PC-9 (cell line): ENCODE measurements around the gene BIRC2. TPM values are rescaled to one million over a fixed set of nuclear protein-coding genes. Genes with fewer than 3 reads are reported as not detected.

Experiments used
- BruUV-seq: library from RNA; stranded (reverse); fragments of 400-500 nt; replicated peaks from 2 replicates; lab custom pipeline; 2021; lab: Mats Ljungman, UMichigan
- CTCF ChIA-PET: fragments of 300-600 bp; sonication (Branson Sonifier 250); formaldehyde crosslinking; loops from one replicate; lab custom pipeline; 2022; ENCODE audit warnings: antibody characterized with exemption; lab: Charles Lee
- POLR2A ChIA-PET: fragments of 300-600 bp; sonication (Branson Sonifier 250); formaldehyde crosslinking; loops from one replicate; lab custom pipeline; 2022; ENCODE audit warnings: antibody characterized with exemption; ENCODE audit not compliant: unreplicated experiment; lab: Charles Lee
- DNase-seq, 2 experiments: peaks; one replicate each; pipeline versions ENCODE4 v3.0.0 to v3.0.0-alpha.2; 2015 to 2022; ENCODE audit warnings: mixed read lengths in 1 of 2
- H2AFZ ChIP-seq: fragments of 200-600 bp; sonication (generic); 2 replicates; pipeline ENCODE4 v1.8.1; 2017; ENCODE audit warnings: antibody characterized with exemption
- H3F3A ChIP-seq: fragments of 200-600 bp; sonication (generic); 2 replicates; pipeline ENCODE4 v1.8.1; 2017; ENCODE audit warnings: antibody characterized with exemption, mild to moderate bottlenecking, low read depth; ENCODE audit not compliant: insufficient read depth
- H3K27ac ChIP-seq: fragments of 200-600 bp; sonication (generic); 2 replicates; pipeline ENCODE4 v1.6.1; 2016; ENCODE audit warnings: mixed run types
- H3K27me3 ChIP-seq: fragments of 200-600 bp; sonication (generic); 2 replicates; pipeline ENCODE4 v1.6.1; 2016; ENCODE audit warnings: low read depth, mixed run types; ENCODE audit not compliant: insufficient read depth
- H3K36me3 ChIP-seq: fragments of 200-600 bp; sonication (generic); 2 replicates; pipeline ENCODE4 v1.6.1; 2016; ENCODE audit warnings: low read depth, mixed run types
- H3K4me1 ChIP-seq: fragments of 200-600 bp; sonication (generic); replicated peaks from 2 replicates; pipeline ENCODE4 v1.6.1; 2016; ENCODE audit warnings: mixed run types; ENCODE audit not compliant: insufficient read depth
- H3K4me2 ChIP-seq: fragments of 200-600 bp; sonication (generic); 2 replicates; pipeline ENCODE4 v1.6.1; 2017; ENCODE audit warnings: mixed run types
- H3K4me3 ChIP-seq: fragments of 200-600 bp; sonication (generic); 2 replicates; pipeline ENCODE4 v1.6.1; 2016; ENCODE audit warnings: mixed run types
- H3K79me2 ChIP-seq: fragments of 200-600 bp; sonication (generic); 2 replicates; pipeline ENCODE4 v1.6.1; 2017; ENCODE audit warnings: low read depth, mixed run types
- H3K9me2 ChIP-seq: fragments of 200-600 bp; sonication (generic); 2 replicates; pipeline ENCODE4 v1.8.1; 2017; ENCODE audit warnings: mild to moderate bottlenecking; ENCODE audit not compliant: insufficient read depth
- H3K9me3 ChIP-seq: fragments of 200-600 bp; sonication (generic); 2 replicates; pipeline ENCODE4 v1.8.1; 2016; ENCODE audit warnings: low read depth; ENCODE audit not compliant: insufficient read depth
- H4K20me1 ChIP-seq: fragments of 200-600 bp; sonication (generic); 2 replicates; pipeline ENCODE4 v1.8.1; 2017; ENCODE audit not compliant: insufficient read depth
- CTCF ChIP-seq: fragments of 200-600 bp; sonication (generic); conservative IDR thresholded peaks from 2 replicates; pipeline ENCODE4 v1.6.1; 2017; ENCODE audit warnings: mixed run types, antibody characterized with exemption, mild to moderate bottlenecking, moderate library complexity
- EZH2 ChIP-seq: fragments of 200-600 bp; sonication (generic); IDR thresholded peaks from 2 replicates; pipeline ENCODE4 v1.8.0; 2017; ENCODE audit warnings: antibody characterized with exemption, low read depth
- intact Hi-C: fragments of 100-400 bp; cut with micrococcal nuclease; formaldehyde crosslinking; loops from one replicate; pipeline ENCODE4 v1.10.0; 2022; ENCODE audit not compliant: unreplicated experiment
- total RNA-seq: library from RNA; stranded (reverse); gene quantifications from 2 replicates; pipeline ENCODE4 v1.2.3, GENCODE V29; 2021

BIRC2 gene
- total RNA-seq, 1 experiment from 2014 or later = 33.7 TPM

DNA sequence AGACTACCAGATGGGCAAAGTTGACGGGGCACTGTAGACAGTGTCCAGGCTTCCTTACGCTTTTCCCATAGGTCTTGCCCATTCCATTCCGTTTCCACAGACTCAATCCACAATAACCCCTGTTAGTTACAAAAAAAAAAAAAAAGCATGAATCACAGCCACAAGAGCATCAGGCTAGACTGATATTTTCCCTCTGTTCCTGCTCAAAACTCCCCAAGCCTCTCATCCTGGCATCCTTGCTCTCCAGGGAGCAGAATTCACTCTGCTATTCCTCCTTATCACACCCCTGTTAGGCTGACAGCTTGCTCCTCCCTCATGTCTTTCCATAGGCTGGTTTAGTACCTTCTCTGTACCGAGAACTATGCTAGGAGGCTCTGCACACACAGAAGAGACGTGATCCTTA, 63.4 kb downstream of the BIRC2 start:
- no peak overlapping the region for H3K4me2 ChIP-seq
- H3K36me3 ChIP-seq = no peaks in the 10 kb centered on the region
- ChIA-PET CTCF (no interaction called here), POLR2A (interaction anchor here (0.5 kb wide), 1 partner anchor 44 kb away, joined by 6 read pairs; no protein-coding TSS in a partner anchor)
- no peak for DNase-seq
- no TSS peak for BruUV-seq
- no peak overlapping the region for H3K27ac ChIP-seq
- H3F3A ChIP-seq = peaks cover 4% of the 10 kb centered on the region
- no peak overlapping the region for H3K4me3 ChIP-seq
- H3K9me3 ChIP-seq = no peaks in the 10 kb centered on the region; the same call in 1 of the 2 replicates
- H3K27me3 ChIP-seq = no peaks in the 10 kb centered on the region
- TF ChIP-seq CTCF (no peak), EZH2 (no peak)
- intact Hi-C loops = no loop called here
- H3K4me1 ChIP-seq = peaks cover 13% of the 10 kb centered on the region
- 0 out of 2 replicates have a peak, but pooled peaks cover 33% of the 10 kb centered on the region for H4K20me1 ChIP-seq
- H3K79me2 ChIP-seq = peaks cover 75% of the 10 kb centered on the region
- no peak overlapping the region for H2AFZ ChIP-seq
- no peaks in the 10 kb centered on the region for H3K9me2 ChIP-seq

DNA sequence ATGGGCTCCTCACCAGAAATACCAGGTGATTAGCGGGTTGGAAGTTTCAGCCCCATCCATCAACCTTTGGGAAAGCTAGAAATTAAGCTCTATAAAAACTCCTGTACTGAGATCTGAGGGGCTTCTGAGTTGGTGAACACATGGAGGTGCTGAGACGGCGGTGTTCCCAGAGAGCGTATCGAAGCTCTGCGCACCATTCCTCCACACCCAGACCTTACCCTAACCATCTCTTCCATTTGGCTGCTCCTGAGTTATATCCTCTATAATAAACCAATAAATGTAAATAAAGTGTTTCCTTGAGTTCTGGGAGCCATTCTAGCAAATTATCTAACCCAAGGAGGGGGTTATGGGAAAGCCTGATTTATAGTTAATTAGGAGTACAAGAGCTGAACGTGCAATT, 64.1 kb downstream of the BIRC2 start:
- H2AFZ ChIP-seq = no peak overlapping the region
- BruUV-seq = no TSS peak
- H3K27ac ChIP-seq = no peak overlapping the region
- intact Hi-C loops = no loop called here
- H3K79me2 ChIP-seq = peaks cover 74% of the 10 kb centered on the region
- H3K4me1 ChIP-seq = peaks cover 13% of the 10 kb centered on the region
- no peaks in the 10 kb centered on the region for H3K36me3 ChIP-seq
- H3K4me2 ChIP-seq = no peak overlapping the region
- ChIA-PET CTCF (no interaction called here), POLR2A (no interaction called here)
- H4K20me1 ChIP-seq = 0 out of 2 replicates have a peak, but pooled peaks cover 25% of the 10 kb centered on the region
- H3K27me3 ChIP-seq = no peaks in the 10 kb centered on the region
- H3K9me3 ChIP-seq = no peaks in the 10 kb centered on the region; the same call in 1 of the 2 replicates
- DNase-seq = no peak
- H3F3A ChIP-seq = peaks cover 4% of the 10 kb centered on the region
- H3K4me3 ChIP-seq = no peak overlapping the region
- no peak for TF ChIP-seq CTCF
- TF ChIP-seq EZH2 = no peak
- no peaks in the 10 kb centered on the region for H3K9me2 ChIP-seq

GRCh38 chr11:102413497-102413896, 66.5 kb downstream of the BIRC2 start:
- no peak overlapping the region for H3K27ac ChIP-seq
- H3K9me2 ChIP-seq = no peaks in the 10 kb centered on the region
- TF ChIP-seq CTCF (no peak), EZH2 (no peak)
- H4K20me1 ChIP-seq = 0 out of 2 replicates have a peak, but pooled peaks cover 14% of the 10 kb centered on the region
- POLR2A ChIA-PET = no interaction called here
- CTCF ChIA-PET = no interaction called here
- peaks cover 78% of the 10 kb centered on the region for H3K79me2 ChIP-seq
- peaks cover 4% of the 10 kb centered on the region for H3F3A ChIP-seq
- no peak overlapping the region for H2AFZ ChIP-seq
- 0 out of 2 replicates have a peak, but pooled peaks cover 7% of the 10 kb centered on the region for H3K36me3 ChIP-seq
- no peaks in the 10 kb centered on the region for H3K27me3 ChIP-seq
- no peak for DNase-seq
- intact Hi-C loops = no loop called here
- no peak overlapping the region for H3K4me2 ChIP-seq
- peaks cover 3% of the 10 kb centered on the region for H3K4me1 ChIP-seq
- peaks cover 5% of the 10 kb centered on the region; the same call in 1 of the 2 replicates for H3K9me3 ChIP-seq
- H3K4me3 ChIP-seq = no peak overlapping the region
- no TSS peak for BruUV-seq
